Measurements from ENCODE around the gene SMOC1.

Gene SMOC1

DNA sequence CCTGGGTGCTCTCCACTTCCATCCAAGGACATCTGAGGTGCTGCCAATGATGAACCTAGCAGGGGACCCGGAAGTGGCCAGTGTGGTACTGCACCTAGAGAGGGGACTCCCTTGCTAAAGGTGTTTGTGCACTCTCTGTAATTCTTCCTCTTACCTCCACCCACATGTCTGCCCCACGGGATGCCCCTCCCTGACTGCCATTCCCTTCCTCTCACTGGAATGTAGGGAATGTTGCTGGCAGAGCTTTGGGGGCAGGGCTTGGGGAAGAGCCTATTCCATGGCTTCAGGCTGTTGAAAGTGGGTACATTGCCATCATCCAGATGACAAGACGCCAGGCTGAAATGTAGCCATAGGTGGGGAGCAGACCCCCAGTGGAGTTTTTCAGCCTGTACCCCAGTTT is 153.2 kb downstream of the SMOC1 start:
- in situ Hi-C loops (cut with MboI; ENCODE audit: low sequenced_read_pairs), result no loop called here

DNA sequence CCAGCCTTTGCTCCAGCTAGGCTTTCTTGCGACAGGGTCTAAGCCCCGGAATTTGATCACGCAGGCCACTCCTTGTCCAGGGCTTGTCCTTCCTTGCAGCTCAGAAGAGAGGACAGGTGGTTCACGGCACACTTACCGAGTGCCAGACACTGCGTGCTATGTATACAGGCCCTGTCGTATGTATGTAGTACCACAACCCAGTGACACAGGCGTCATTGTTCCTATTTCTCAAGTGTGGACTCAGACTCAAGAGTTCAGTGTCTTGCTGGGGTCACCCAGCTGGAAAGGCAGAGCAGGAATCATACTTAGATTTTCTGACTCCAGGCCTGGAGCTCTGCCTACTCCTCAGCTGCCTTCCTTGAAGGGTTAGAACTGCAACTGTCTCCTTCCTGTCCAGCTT is 153.9 kb downstream of the SMOC1 start:
- in situ Hi-C loops (cut with MboI; ENCODE audit: low sequenced_read_pairs), result no loop called here

DNA sequence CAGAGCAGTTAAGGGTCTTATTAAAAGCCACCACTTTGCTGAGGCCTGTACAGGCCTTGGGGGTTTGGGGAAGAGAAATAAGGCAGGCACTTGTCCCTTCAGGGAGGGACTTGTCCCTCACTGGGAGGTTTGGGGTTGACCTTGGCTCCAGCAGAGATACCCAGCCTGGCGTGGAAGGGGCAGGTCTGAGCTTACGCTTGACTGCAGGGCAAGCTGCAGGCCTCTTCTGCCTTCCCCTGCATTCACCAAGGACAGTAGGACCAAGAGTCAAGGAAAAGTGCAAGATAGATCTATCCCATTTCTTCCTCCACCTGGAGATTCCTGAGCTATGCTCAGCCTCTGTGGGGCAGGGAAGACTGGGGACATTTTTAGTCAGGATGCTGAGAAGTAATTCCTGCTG is 154.3 kb downstream of the SMOC1 start:
- in situ Hi-C loops (cut with MboI; ENCODE audit: low sequenced_read_pairs), result no loop called here

DNA sequence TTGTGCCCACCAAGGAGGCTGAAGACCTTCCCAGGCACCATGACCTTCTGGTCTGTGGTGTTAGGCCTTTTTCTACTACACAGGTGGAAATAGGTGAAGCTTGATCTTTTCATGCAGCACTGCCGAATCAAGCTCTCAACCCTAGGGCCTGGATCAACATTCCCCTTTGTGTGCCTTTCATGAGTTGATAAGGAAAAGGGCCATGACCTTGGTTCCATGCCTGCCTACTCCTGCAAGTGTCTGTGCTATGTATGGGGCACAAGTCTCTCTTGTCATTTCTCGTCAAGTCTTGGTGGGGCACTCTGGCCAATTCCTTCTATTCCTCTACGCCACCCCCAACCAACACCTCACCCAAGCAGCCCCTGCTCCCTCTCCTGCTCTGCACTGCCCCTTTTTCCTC is 155.0 kb downstream of the SMOC1 start:
- in situ Hi-C loops (cut with MboI; ENCODE audit: low sequenced_read_pairs), result no loop called here

DNA sequence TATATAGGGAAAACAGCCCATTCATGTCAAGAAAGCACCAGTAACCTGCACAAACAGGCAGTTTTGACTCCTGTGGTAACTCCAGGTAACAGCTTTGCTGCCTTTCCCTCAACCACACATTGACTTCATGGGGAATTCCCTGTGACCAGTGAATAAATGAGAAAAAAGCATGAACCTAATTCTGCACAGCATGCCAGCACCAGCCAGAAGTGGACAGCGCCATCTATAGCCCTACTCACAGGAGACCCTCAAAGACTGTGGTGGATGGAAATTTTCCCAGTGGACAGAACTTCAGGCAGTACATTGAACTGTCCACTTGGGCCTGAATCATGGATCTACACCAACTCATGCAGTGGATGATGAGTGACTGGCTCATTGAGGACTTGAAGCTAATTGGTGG is 157.4 kb downstream of the SMOC1 start:
- in situ Hi-C loops (cut with MboI; ENCODE audit: low sequenced_read_pairs), result no loop called here

DNA sequence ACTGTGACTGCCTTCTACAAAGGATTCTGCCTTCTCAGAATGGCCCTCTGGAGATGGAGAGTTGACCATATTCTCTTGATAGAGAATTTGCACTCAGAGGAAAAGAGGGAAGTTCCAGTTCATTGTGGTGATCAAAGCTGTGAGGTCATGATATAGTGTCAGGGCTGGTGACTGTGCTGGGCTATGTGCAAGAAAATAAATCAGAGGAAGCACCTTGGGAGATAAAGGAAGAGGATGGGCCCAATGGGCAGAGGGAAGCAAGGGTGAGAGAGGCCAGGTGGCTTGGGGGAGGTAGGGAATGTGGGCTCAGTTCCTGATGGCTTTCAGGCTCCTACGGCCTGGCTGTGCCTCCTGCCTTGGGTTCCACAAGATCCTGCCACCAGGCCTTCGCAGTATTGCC is 163.8 kb downstream of the SMOC1 start:
- in situ Hi-C loops (cut with MboI; ENCODE audit: low sequenced_read_pairs), result no loop called here

DNA sequence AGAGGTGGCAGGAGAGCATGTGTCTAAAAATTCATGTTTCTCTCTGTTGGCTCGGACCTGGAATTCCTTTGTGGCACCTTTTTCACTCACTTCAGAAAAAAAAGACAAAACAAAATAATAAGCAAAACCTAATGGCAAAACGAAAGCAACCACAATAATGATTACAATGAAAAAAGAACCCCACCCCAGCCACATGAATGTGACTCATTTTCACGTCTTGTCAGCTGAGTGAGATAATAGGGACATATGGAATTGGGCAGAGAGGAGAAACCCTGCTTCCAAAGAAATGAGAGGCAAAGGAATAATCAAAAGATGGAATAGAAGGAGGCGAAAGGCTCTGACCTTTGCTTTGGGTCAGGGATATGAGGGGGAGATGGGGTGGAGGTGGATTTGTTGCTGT is 166.1 kb downstream of the SMOC1 start:
- in situ Hi-C loops (cut with MboI; ENCODE audit: low sequenced_read_pairs), result no loop called here

DNA sequence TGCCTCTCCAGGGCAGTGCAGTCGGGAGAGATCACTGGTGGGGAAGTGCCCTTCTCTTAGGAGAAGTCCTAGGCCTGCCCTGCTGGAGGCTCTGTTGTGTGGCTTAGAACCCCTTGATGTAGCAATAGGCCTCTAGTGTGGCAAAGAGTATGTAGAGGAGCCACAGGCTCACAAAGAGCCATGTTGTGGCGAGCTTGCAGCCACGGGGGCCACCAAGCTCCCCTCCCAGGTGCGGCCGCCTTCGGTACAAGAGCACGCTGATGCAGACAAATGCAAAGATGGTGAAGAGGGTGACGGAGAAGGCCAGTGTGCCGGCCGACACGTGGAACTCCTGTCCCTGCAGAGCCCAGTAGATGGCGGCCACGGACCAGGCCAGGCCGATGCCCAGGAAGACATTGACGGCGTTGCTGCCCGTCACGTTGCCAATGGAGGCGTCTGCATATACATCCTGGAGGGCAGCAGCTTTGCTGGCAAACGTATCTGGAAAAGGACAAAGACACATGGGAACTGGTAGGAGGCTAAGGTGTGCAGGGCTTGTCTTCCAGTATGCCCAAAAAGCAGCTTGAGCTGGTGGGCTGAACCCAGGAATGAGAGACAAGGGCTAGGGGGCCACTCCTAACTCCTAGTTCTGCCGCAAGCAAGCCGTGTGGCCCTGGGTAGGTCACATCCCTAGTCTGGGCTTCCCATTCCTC is 166.8 kb downstream of the SMOC1 start:
- in situ Hi-C loops (cut with MboI; ENCODE audit: low sequenced_read_pairs), result no loop called here

DNA sequence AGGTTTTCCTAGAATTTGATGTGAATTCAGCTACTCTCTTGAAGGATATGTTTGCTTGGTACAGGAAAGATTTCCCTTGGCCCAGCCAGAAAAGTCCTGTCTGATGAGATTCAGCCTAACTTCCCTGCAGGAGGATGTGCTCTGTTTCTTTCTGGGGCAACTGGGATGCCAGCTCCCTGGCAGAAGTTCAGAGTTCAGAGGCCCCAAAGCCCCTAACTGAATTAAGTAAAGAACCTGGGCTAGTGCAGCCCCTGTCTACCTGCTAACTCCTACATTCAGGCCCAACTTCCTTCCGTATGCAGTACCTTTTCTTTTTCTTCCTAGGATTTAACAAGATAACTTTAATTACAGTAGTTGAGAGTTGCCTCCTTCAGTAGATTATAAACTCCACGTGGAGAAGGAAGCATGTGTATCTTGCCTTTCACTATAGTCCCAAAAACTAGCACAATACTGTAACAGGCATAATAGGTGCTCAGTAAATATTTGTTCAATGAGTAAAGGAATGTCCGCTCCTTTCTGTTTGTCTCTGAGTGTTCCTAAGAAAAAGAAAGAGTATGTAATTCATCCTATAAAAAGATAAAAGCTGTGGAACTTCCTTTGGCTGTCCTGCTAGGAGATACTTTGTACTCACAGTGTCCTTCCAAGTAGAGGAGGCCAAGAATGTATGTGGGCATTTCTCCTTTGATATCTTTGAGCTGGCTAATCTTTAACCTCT is 168.5 kb downstream of the SMOC1 start:
- in situ Hi-C loops (cut with MboI; ENCODE audit: low sequenced_read_pairs), result no loop called here

DNA sequence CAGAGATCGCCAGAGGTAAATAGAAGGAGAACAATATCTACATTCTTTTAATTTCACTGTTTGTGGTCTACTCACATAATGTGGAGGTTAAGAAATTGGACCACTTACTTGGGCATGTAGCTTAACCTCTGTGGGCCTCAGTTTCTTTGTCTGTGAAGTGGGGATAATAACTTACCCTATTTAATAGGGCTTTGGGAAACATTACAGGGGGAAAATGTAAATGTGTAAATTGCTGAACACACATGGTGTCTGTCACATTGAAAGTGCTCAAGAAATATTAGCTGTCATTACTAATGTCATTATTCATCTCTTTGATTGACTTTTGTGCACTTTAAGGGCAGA is 169.1 kb downstream of the SMOC1 start:
- in situ Hi-C loops (cut with MboI; ENCODE audit: low sequenced_read_pairs), result no loop called here

DNA sequence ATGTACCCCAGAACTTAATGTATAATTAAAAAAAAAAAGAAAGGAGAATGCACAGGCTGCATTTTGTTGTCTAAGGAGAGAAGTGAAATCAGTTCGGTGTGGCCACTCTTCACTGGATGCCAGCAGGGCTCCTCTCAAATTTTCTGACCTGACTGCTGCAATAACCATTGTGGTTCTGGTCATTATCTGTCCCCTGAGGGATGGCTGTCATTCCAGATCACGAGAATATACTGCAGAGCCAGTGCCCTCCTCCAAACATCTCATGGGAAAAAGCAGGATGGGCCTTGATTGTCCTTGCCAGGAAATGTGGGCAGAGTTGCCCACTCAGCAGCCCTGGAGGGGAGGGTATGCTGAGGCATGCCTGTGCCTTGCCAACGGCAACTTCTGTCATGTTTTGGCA is 170.4 kb downstream of the SMOC1 start:
- in situ Hi-C loops (cut with MboI; ENCODE audit: low sequenced_read_pairs), result no loop called here

DNA sequence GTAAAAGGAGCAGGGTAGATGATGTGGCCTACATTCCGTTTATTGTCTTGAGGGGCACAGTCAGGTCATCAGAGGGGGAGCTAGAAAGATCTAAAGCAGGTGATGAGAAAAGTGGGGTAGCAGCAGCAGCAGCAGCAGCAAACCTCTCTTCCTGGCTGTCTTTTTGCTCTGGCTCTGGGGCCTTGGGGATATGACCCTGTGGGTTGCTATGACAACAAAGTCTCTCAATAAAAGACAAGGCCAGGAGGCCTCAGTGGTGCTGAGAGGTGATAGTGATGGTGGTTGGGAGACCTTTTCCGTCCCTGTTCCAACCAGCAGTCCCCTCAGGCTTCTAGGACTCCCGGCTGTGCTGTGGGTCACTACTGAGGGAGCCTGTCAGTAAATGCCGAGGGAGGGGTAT is 170.9 kb downstream of the SMOC1 start:
- in situ Hi-C loops (cut with MboI; ENCODE audit: low sequenced_read_pairs), result no loop called here

DNA sequence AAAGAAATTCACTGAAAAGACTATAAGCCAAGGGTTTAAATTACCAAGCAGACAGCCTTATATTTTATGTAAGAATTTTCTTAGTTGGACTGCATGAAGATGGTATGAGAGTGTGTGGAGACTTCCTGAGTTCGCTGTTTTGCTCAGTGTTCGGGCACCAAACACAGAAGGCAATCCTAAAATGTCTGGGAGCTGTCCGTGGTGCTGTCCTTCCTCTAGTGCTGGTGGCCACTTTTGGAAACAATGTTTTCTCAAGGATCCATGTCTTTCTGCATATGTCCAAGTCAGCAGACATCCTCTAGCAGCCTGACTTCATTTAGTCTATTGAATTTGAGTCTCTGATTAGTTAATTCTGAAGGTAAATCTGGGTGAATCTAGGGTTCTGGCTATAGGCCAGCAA is 173.8 kb downstream of the SMOC1 start:
- in situ Hi-C loops (cut with MboI; ENCODE audit: low sequenced_read_pairs), result no loop called here

DNA sequence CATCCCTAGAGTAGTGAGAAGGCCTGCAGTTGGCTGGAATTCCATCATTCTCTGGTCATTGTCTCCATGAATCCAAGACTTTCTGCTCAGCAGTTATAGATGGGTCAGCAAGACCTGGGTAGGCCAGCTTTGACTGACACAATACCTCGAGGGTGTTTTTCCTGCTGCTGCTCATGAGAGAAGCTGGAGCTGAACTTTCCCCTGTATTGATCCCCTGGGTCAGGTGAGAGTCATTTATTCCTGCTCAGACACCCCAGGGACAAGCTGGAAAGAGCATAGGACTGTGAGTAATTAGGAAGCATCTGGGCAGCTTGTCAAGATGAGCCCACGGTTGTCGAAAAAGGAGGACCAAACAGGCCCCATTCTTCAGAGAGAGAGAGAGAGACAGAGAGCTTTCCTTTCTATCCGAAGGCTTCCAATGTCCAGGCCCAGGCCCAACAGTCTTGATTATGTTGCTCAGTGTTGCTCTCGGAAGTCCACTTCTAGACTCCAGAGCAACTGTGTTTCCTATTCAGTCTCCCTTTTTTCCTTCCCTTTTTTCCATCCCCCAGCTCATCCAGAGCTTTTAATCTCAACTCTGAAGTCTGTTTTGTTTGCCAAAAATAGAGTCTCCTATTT is 178.4 kb downstream of the SMOC1 start:
- in situ Hi-C loops (cut with MboI; ENCODE audit: low sequenced_read_pairs), result no loop called here

DNA sequence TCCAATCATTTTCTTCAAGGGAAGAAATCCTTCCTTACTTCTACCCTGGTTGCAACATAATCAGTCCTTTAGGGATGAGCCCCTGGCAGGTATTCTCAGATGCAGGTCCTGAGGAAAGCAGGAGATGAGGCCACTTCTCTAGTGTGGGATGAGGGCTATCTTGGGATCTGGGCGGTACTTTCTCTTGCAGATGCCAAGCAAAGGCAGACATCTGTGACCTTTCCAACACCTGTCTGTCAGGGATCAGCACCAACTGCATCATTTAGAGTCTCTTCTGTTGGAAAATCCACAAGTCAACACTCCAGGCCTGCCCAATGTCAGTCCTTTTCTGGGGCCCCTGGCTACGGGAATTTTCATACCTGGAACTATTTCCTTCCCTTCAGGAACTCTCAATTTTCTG is 180.3 kb downstream of the SMOC1 start:
- in situ Hi-C loops (cut with MboI; ENCODE audit: low sequenced_read_pairs), result no loop called here

DNA sequence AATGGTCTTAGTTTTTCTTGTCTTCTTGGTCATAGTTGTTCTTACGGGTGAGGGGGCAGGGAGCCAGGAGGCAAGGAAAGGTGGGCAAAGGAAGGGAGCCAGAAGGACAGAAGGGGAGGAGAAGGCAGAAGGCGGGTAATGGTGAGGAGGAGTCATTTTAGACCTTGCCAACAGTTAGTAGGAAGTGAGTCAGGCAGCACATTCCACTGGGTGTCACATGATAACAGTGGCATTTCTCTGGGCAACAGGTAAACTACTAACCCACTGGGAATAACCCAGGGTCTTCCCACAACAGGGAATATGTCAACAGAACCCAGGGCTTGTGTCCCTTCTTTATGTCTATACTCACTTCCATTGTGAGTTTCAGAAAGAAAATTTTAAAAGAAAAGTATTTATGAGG is 181.9 kb downstream of the SMOC1 start:
- in situ Hi-C loops (cut with MboI; ENCODE audit: low sequenced_read_pairs), result no loop called here

DNA sequence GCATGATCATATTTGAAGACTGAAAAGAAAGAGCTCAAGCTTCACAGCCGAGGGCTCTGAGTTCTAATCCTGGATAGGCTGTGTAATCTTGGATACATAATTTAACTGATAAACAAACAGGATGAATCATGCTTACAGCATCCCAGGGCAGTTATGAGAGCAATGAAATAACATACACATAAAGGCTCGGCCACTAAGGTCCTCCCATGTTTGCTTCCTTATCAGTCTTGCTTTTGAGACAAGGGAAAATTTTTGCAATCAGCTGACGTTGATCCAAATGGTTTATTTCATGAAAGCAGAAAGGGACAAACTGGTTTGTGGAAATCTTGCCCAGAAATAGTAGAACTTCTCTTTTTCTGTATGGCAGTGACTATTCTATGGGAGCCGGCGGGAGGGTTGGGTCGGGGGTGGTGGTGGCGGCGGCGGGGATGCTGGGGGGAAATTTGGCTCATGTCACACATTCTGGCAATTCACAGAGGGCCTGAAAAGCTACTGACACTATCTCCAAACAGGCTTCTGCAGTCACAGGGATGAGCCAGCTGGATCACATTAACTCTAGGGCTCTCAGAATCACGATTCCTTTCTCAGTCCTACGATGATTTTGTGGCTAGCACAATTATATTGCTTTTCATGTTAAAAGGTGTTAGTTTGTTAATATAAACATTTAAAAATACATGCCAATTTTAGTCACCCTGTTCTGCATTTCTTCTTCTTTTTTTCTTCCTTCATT is 185.1 kb downstream of the SMOC1 start:
- in situ Hi-C loops (cut with MboI; ENCODE audit: low sequenced_read_pairs), result no loop called here

DNA sequence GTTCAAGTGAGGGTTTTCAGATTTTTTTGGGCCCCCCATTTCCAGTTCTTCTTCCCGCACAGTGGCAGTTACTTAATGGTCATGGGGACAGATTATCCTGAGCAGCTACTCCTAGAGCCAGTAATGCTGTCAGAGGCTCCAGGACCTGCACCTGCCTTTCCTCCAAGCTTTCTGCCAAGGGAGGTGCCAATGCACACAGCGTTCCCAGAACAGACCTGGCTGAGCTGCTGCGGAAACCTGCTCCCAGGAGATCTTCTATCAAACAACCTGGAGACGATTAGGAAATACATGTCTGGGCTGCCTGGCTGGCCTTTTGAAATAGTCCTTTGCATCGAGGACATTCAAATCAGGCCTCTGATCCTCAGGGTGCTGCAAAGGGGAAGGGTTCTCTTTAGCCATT is 188.6 kb downstream of the SMOC1 start:
- in situ Hi-C loops (cut with MboI; ENCODE audit: low sequenced_read_pairs), result no loop called here

DNA sequence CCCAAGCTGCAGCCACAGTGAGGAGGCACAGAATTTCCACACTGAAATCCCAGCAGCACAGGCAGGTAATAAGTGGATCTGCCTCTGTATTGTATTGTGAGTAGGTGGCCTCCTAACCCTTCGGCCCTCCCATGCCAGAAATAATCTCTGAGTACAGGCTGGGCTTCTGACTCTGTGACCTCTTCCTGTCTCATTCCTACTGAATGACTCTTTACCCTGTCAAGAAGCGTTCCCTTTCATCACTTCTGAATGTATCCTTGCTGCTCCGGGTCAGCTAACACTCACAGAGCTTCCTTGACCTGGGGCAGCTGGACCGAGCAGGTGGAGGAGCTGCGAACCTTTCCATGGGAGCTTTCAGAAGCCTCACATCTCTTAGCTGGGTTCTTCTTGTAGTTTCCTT is 190.0 kb downstream of the SMOC1 start:
- in situ Hi-C loops (cut with MboI; ENCODE audit: low sequenced_read_pairs), result no loop called here

DNA sequence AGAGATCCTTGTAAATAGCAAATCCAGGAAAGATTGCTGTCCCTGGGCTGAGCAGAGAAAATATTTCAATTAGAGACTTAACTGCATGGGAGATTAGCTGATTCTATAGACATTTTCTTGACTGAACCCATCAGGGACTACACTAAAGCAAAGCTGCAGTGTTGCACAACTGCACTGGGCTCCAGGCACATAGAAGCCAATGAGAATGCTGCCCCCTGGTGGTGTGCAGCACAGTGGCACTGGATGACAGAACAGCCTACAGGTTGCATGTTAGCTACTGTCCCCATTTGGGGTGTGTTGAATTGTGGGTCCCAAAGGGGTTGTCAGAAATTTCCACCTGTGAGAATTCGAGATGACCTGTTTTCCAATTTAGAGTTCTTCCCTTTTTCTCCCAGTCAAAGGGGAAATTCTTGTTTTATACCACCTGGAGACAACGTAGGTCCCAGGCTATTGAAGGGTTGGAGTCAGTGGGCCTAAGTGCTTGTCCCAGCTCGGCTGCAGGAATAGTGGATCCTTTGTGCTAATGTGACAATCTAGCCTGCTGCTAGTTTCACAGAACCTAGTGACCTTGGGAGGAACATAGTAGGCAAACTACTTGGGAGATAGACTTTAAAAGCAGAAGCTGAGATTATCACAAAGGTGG is 194.8 kb downstream of the SMOC1 start:
- in situ Hi-C loops (cut with MboI; ENCODE audit: low sequenced_read_pairs), result no loop called here

DNA sequence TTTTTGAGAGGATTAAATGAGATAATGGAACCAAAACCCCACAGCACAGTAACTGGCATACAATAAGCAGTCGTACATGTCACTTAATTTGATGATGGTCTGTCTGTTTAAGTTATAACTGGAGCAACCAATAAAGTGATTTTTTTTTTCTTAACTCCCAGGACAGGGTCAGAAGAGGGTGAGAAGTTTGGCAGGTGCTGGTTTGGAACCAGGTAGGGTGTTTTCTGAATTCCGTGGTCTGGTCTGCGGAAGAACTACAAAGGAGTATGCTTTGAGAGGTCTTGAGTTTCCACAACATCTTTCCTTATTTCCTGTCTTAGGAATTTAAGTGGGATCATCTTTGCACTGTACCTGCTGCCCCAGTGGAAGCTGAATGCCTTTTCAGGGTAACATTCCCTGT is 197.8 kb downstream of the SMOC1 start:
- in situ Hi-C loops (cut with MboI; ENCODE audit: low sequenced_read_pairs), result no loop called here

Data from HL-60/S4 (cell line).